NCI-H2107 treated with DMSO at 0.1 percent for 48 hours (cell line): ENCODE measurements around the gene ZNF608.

Experiments
- DNase-seq: peaks from one replicate; lab custom pipeline; 2025; ENCODE audit not compliant: unreplicated experiment; lab: John Stamatoyannopoulos, UW

The ZNF608 gene

GRCh38 chr5:124696898-124697297 is 49.5 kb downstream of the ZNF608 start:
- no peak for DNase-seq
